Stimulated activated CD4-positive, alpha-beta T cell treated with anti-CD3 and anti-CD28 coated beads, Interleukin-2, amount 100 ng/mL, for 48 hours (primary cell): ENCODE results near the gene OR5K4.
"Not testable (repeated sequence)": the region's sequence is repeated elsewhere in the genome, so short reads cannot be mapped to it uniquely, and the experiment has no call there.

Source experiments
- DNase-seq, 2 donors: peaks; one replicate each; pipeline ENCODE4 v3.0.0-alpha.2; 2020

OR5K4 gene

DNA sequence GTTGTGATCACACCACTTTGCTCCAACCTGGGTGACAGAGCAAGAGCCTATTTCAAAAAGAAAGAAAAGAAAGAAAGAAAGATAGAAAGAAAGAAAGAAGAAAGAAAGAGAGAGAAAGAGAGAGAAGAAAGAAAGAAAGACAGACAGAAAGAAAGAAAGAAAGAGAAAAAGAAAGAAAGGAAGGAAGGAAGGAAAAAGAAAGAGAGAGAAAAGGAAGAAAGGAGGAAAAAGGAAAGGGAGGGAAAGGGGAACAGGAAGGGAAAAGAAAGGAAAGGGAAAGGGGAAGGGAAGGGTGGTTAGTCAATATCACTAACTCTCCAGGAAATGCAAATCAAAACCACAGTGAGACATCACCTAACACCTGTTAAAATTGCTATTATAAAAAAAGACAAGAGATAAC lies 18.2 kb downstream of the OR5K4 start:
- no peak for DNase-seq

DNA sequence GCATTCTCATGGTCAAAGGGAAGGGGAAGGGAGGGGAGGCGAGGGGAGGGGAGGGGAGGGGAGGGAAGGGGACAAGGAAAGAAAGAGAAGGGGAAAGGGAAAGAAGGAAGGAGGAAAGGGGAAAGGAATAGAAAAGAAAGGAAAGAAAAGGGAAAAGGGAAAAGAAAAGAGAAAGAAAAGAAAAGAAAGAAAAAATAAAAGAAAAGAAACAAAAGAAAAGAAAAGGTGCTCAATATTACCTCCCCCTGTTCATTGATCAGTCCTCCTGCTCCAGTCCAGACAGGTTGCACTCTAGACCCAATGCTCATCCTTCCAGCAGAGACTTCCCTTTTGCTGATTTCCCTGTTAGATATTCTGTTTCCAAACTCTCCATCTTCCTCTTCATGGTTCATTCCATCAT lies 18.8 kb downstream of the OR5K4 start:
- DNase-seq, result no peak

DNA sequence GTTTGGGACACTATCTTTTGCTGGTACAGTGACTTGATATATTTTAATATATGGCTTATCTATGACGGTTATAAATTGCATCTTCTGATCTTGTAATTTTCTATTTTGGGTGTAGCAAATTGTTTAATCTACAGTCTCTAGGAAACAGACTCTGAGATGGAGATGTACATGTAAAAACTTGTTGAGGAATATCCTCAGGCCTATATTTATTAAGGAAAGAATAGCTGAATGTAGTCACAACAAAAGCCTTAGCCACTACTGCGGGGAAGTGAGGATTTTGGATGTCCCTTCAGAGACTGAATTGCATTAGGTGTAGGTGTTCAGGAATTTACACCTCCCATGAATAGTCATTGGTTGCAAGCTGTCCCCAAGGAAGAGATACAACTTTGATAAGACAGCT lies 23.0 kb downstream of the OR5K4 start:
- DNase-seq, result no peak

DNA sequence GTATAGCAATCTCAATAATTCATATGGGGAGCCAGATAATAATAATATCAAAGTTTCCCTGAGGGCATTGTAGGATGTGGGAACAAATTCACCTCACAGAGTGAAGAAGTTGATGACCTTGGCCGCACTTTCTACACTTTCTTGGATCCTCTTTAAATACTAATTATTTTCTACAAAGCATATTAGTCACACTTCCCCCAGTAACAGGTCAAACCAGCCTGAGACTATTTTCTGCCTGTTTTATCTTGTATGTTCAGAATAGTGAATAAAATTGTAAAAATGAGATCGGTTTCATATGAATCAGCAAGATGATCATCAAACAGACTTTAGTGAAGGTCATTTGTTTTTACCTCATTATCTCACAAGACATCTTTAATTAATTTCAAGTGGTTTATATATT lies 34.5 kb downstream of the OR5K4 start:
- no peak for DNase-seq

DNA sequence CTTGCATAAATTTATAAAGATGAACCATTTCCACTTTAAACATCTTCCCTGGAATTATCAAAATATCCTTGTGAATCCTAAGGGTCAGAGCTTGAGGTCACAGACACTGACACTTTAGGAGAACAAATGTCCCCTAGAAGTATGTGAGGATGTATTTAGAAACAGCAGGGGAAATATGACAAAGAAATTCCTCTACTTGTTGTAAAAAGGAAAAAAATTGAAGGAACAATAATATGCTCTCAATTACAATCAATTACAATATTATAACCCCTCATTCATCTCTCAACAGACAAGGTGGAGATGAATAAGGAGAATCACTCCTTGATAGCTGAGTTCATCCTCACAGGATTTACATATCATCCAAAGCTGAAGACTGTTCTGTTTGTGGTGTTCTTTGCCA lies 36.7 kb downstream of the OR5K4 start, which contains the start of gene OR5K3:
Gene OR5K3 (plus strand): TSS at position 301 of the 400 bp plus-strand sequence. CDS start 0 bp downstream, at position 301.
- no peak for DNase-seq

DNA sequence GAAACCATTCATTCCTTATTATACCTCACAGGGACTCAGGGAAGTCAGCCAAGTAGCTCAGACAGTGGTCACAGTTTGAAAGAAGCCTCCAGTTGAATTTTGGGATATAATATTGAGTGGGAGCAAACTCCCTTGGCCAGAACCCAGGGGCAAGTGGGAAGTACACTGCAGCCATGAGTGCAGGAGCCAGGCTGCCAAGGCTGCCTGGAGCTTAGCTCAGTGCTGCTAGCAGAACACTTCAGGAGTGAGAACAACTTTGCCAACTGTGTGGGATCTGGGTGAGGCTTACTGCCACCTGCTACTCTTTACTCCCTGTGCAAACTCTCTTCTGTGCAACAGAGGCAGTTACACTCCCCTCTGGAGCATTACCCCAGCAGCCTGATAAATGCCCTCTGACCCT lies 41.4 kb downstream of the OR5K4 start:
- no peak for DNase-seq

DNA sequence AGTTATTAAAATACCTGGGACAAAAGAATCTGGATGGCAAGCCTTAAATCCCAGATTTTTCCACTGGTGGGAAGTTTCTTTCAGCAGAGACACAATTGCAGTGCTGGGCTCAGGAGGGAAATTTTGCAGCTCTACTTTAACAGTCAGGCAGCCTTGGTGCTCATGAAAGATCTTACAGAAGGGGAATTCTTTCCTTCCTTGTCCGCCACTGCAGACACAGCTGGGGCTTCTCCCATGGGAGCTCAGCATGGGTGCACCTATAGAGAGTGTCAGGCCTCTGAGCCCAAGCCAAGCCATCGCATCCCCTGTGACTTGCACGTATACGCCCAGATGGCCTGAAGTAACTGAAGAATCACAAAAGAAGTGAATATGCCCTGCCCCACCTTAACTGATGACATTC lies 42.8 kb downstream of the OR5K4 start:
- DNase-seq, result not testable (repeated sequence)

DNA sequence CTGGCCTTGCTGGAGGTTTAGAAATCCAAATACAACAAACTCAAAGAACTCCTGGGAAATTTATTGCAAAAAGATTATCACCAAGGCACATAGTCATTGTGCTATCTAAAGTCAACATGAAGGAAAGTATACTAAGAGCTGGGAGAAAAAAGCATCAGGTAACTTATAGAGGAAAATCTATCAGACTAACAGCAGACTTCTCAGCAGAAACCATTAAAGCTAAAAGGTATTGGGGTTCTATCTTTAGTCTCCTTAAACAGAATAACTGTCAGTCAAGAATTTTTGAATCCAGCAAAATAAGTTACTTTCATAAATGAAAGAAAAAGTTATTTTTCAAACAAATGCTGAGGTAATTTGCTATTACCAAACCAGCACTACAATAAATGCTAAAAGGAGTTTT lies 44.9 kb downstream of the OR5K4 start:
- DNase-seq, result no peak

DNA sequence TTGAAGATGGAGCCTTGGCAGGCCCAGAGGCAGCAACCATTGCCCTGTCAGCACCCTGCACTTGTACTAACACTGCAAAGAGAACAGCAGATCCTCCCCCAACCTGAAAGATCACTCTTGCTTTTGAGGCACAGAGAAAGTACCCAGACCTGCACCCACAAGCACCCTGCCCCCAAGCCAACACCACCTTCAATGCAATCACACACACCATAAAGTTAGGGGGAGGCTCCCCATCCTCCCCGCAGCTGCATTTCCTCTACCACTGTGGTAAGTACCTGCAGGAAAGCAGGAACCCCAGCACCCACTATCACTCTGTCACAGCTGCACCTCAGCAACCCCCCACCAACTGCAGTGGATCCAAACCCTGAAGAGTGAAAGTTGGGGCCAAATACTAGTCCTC lies 48.9 kb downstream of the OR5K4 start:
- DNase-seq, result no peak

DNA sequence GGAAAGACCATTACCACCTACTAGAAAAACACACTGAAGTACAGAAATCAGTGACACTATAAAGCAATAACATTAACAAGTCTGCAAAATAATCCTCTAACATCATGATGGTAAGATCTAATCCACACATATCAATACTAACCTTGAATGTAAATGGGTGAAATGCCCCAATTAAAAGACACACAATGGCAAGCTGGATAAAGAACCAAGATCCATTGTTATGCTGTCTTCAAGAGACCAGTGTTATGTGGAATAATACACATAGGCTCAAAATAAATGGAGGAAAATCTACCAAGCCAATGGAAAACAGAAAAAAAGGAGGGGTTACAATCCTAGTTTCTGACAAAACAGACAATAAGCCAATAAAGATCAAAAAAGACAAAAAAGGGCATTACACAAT lies 50.4 kb downstream of the OR5K4 start:
- no peak for DNase-seq
